ENCODE measurements around the gene DOCK2.
"Not testable (repeated sequence)": the region's sequence is repeated elsewhere in the genome, so short reads cannot be mapped to it uniquely, and the experiment has no call there.

DOCK2 gene

DNA sequence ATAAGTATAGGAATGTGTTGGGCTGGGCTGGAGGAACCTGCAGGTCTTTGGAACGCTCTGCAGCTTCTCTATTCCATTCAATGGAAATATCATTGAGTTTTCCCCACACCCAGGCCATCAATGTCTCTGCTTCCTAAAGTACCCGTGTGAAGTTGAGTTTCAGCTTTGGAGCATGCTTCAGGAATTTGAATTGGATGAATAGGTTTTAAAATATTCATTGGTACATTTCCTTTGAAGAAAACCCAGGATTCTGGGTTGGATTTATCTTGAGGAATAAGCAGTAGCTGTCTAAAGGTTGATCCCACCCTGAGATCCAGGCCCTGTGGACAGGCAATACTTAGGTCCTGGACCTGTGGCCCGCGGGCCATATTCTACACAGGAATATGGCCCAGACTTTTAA, 306.0 kb downstream of the DOCK2 start:
- no peak for DNase-seq (ENCODE audit: low spot score)

DNA sequence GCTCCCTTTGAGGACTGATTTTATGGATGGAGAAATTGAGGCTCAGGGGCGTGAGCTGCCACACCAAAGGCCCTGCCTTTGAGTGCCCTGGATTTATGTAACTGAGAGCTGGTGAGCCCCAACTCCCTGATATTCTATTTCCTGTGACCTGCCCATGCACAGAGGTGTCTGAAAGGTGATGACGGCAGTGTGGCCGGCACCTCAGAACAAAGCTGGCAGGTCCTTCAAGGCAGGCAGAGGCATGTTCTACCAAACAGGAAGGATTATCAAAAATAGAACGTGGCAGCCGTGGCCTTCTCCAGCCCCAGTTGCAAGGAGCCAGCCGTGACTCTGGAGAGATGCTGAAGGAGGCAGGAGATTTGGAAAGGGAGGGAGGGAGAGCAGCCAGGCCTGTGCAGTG, 307.0 kb downstream of the DOCK2 start:
- no peak for DNase-seq (ENCODE audit: low spot score)

DNA sequence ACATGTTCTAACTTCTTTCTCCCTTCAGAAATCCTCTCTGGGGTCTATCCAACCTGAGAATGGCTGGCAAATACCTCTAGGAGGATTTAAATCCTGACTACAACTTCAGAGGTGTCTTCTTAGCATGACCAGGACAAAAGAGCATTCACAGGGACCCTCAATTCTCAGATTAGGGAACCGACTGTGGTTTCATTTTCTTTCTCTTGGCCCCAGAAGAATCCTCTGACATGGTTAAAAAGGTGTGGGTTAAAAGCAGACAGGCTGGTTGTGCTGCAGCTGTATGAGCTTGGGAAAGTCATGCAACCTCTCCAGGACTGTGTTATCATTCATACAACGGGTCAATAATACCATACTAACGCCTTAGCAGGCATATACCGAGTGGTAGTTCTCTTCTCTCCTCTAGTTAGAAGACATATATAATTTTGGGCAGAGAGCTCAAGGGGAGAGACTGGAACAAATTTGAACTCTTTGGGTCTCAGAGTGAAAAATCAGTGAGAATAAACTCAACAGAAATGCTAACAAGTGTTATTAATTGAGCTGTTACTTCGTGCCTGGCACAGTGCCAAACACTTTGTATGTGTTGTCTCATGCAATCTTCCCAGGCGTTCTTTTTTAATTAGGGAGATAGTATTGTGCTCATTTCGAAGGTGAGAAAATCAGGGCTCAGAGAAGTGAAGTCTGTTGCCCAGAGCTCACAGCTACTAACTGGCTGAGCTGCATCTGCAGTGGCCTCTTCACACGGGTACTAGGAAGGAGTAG, 308.0 kb downstream of the DOCK2 start:
- no peak for DNase-seq (ENCODE audit: low spot score)

DNA sequence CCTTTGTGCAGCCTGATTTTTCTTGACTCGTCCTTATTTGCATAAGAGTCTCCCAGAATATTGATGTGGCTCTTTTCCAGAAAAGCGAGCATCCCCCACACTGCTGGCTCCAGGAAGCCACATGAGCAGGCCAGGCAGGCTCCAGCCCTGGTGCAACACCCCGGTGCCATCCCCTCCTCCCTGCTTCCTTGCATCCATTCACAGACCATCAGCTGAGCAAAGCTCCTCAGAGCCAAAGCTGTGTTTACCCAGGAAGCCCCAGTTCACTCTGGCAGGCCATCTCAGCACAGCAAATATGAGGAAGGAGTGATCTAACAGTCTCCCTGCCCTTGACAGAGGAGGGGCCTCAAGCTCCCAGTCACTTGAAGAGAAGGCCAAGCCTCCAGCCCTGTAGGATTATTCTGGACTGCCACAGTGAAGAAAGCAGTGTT, 308.8 kb downstream of the DOCK2 start:
- peak; percentile 51 for DNase-seq (ENCODE audit: low spot score)

- DNase-seq (ENCODE audit: low spot score): no peak
Measured at GRCh38 chr5:169946743-169947295, 309.7 kb downstream of the DOCK2 start.

DNA sequence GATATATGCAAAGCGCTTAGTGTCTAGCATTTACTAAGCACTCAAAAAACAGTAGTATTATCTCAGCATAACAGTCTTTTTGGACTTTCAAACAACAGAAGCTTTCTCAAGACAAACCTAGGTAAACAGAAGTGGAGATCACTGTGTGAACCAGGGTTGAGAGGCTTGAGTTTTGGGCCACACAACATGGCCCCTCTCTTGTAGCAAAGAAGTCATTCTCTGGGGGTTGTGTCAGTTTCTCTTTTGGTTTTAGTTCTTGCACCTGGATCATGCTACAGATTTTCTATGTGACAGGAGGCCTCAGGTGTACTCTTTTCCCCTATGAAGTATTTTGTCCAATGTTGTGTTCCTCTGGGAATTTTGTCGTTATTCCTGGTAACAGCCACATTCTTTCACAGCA, 313.3 kb downstream of the DOCK2 start:
- DNase-seq (ENCODE audit: low spot score): no peak

GRCh38 chr5:169953196-169953595, 316.1 kb downstream of the DOCK2 start:
- DNase-seq (ENCODE audit: low spot score): not testable (repeated sequence)

- DNase-seq (ENCODE audit: low spot score): no peak
Measured at GRCh38 chr5:169954786-169955185, 317.7 kb downstream of the DOCK2 start.

DNA sequence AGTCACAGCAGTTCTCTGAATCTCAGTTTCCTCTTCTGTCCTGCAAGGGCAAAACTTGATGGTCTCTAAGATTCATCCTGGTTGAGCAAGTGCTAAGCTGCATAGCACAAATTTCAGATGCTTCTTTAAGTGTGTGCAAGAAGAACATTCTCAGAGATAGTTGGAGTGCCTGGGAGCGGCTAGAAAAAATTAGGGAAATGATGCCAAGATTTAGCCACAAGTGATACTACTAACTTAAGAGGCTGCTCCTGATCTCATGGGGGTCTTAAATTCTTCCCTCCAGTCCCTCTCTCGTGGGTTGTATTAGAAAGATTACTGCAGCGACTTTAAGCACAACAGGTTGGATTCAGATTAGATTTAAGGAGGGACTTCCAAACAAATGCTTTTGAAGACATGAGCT, 319.1 kb downstream of the DOCK2 start:
- no peak for DNase-seq (ENCODE audit: low spot score)

GRCh38 chr5:169956756-169957155, 319.7 kb downstream of the DOCK2 start:
- DNase-seq (ENCODE audit: low spot score): no peak

DNA sequence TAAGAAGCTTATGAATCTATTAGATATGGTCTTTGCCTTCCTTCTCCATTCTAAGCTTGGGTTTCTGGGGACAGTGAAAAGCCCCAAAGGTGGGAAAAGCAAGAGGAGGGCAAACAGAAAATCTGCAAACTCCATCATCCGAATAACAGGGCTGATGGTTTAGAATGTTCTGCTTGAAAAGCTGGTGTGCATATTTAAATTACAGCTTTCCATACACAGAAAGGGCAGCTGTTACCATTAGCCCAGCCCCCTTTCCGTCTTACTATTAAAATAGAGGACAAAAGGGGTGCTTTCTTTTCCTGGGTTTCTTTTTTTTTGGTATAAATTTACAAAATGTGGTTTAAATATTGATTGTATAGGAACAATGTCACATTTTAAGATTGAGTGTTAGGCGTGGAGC, 321.2 kb downstream of the DOCK2 start:
- DNase-seq (ENCODE audit: low spot score): no peak

DNA sequence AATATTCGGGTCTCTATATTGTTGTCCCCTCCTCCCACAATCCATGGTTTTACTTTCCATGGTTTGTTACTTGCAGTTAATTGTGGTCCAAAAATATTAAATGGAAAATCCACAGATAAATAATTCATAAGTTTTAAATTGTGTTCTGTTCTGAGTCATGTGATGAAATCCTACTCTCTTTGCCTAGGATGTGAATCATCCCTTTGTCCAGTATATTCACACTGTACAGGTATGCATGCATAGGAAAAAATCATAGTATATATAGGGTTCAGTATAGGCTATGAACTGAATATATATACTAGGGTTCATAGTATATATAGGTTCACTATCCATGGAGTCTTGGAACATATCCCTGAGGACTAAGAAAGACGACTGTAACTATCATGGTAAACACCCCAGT, 323.6 kb downstream of the DOCK2 start:
- no peak for DNase-seq (ENCODE audit: low spot score)

DNA sequence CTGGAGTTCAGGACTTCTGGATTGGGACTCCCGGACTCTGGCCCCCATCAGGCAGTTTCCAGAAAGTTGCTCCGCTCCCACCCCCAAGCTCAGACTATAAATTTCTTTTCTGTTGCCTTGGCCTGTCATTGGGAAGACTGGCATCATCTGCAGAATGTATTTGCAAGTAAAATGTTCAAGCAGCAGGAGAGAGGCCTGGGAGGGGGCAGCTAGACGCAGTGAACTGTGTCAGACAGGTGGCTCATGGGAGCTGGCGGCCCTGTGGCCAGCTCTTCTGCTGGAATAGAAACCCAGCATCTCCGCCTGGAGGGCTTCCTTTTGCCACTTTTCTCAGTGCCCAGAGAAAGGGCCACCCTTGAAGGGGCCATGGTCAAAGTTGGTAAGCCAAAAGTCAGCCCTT, 327.2 kb downstream of the DOCK2 start:
- no peak for DNase-seq (ENCODE audit: low spot score)

DNA sequence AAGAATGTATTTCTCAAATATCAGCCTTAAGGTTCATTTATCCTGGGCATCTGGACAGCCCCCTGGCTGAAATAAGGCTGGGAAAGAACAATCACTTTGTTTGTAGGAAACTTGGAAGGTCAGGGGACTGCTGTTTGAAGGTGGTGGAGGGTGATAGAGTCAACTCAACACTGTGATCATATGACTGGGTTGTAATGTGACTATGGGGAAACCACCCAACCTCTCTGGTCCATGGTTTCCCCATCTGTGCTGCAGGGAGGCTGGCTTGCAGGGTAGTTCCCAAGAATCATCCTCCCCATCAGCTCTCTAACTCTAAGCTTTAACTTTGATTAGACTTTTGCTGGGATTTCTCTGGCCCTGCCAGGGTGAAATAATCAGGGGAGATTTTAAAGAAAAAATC, 333.3 kb downstream of the DOCK2 start:
- DNase-seq (ENCODE audit: low spot score): no peak

GRCh38 chr5:169970911-169971765, 334.1 kb downstream of the DOCK2 start:
- no peak for DNase-seq (ENCODE audit: low spot score)

GRCh38 chr5:169971780-169972179, 334.7 kb downstream of the DOCK2 start:
- DNase-seq (ENCODE audit: low spot score): no peak

DNA sequence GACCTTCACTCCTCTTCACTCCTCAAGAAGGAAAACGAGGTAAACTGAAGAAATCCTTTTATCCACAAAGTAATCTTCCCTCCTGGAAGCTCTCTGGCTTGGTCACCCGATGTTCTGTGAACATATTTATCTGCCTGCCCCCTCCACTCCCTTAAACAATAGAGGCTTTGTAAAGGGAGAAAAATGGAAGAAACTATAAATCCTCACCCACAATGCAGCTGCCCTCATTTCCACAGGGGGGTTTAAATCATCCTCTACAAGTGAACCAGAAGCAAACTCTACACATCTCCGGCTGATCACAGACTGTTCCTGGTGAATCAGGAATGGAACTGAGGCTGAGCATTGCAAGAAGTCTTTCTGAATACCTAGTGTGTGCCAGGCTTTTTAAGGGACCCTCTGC, 336.0 kb downstream of the DOCK2 start:
- no peak for DNase-seq (ENCODE audit: low spot score)

- DNase-seq (ENCODE audit: low spot score): no peak
Measured at GRCh38 chr5:169974121-169974770, 337.2 kb downstream of the DOCK2 start.

DNA sequence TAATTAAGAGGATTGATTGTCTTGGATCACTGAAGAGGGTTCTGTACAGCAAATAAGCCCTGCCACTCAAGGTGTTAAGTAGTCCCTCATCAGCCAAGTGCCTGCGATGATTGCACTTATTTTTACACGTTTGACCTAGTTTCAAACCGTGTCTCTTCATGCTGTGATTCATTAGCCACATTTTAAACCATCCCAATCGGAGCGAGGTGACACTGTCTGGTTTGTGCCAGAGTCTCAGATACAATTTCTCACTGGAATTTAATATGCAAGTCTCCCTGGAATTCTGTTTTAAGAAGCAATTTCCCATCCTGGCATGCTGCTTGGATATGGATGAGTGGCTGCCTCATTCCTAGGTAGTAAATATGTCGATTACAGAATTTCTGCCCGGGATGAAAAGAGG, 341.6 kb downstream of the DOCK2 start:
- DNase-seq (ENCODE audit: low spot score): no peak

DNA sequence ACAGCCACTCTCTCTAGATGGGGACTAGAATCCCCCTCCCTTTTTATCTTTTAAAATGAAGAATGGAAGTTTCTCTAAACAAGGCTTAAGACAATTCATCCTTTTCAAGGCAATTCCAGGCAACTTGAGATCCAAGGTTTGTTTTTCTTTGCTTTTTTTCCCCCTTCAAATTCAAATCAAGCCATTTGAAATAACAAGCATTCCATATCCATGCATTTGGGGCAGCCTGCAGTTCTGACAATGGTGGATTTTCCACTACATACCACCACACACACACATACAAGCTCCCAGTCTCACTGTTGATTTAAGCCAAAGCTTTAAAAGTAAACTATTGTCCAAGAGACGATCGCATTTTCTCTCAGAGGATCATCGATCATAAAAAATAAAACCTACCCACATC, 342.8 kb downstream of the DOCK2 start:
- DNase-seq (ENCODE audit: low spot score): no peak

GRCh38 chr5:169980418-169981053, 343.5 kb downstream of the DOCK2 start, which contains the start of gene INSYN2B:
Gene INSYN2B, minus strand, starts transcription at chr5:169980495. Its CDS starts 96,597 bp downstream, at chr5:169883898.
- DNase-seq (ENCODE audit: low spot score): peak; percentile 89

DNA sequence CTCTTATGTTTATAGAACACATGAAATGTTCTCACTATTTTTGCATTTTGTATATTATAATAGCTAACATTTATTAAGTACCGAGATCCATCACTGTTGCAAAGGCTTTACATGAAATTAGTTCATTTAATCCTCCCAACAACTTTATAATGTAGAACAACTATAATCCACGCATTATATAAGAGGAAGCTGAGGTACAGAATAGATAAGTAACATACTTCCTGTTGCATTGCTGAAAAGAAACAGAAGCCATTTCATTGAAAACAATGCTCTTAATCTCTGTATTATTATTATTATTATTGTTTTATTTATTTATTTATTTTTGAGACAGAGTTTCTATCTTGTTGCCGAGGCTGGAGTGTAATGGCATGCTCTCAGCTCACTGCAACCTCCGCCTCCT, 351.1 kb downstream of the DOCK2 start:
- no peak for DNase-seq (ENCODE audit: low spot score)
